Measurements from ENCODE around the gene EID3. TPM values are rescaled to one million over a fixed set of nuclear protein-coding genes. Genes with fewer than 3 reads are reported as not detected.
"Not testable (repeated sequence)": the region's sequence is repeated elsewhere in the genome, so short reads cannot be mapped to it uniquely, and the experiment has no call there.

Gene EID3
- total RNA-seq, 2 donors from 2014 or later = 1.6 to 1.7 TPM

DNA sequence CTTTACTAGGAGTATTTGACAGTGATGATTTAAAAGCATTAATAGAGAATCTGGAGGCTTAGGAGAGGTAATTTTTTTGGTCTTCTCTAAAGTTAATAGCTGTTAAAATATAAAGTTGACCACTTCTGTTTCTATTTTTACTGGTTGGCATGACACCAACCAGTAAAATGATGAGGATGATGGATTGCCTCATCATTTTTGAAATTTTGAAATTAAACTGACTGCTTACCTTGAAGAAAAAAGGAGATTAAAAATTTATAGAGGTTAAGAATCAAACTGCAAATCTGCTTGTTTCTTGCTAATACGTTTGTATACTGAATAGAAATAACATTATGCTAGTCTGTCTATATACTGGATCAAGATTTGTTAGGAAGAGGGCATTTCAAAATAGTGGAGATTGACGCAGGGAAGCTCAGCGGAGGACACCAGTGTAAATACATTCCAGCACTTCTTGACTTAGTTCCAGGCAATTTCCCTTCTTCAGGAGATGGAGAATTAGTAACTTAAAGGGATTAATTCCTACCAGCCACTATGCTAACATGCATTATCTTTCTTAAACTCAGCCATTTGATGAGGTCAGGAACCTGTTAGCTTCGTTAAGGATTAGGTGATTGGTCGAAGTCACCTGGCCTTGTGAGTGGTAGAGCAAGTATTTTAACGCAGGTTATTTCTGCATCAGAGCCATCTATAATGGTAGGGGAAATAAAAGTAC lies 3.6 kb downstream of the EID3 start:
- intact Hi-C loops (cut with DNase I) = loop anchor here in 1 of 2 donors (10.0 kb wide), 1 partner anchor 92 kb away; the partner anchor contains the start of gene TXNRD1
- DNase-seq (no peak), ATAC-seq (no peak)

- DNase-seq (no peak), ATAC-seq (no peak)
- intact Hi-C loops (cut with DNase I) = loop anchor here in 1 of 2 donors (10.0 kb wide), 1 partner anchor 93 kb away; the partner anchor contains the start of gene TXNRD1
Measured at GRCh38 chr12:104307655-104308000, 4.1 kb downstream of the EID3 start.

DNA sequence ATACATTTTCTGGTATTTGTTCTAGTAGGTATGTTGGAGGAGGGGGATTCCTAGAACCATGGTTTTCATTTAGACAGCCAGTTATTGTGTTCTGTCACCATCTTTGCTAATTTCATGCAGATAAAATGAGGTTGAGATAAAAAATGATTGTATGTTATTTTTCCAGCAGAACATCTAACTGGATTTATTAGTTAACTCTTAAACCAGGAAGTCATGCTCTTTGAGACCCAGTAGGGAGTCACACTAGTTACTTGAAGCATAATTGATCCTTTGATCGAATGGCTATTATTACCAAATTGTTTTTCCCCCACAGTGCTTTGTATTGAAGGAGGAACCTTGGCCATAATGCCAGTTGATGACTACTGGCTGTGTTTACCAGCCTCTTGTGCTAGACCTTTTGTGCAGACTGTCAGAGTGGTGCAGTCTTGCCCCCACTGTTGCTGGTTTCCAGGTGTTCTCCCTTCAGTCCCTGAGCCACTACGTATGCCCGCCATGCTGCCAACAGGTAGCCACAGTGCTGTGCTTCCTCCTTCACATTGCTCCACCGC lies 6.0 kb downstream of the EID3 start:
- intact Hi-C loops (cut with DNase I) = loop anchor here in 1 of 2 donors (10.0 kb wide), 1 partner anchor 95 kb away; the partner anchor contains the start of gene TXNRD1
- ATAC-seq (no peak), DNase-seq (no peak)

DNA sequence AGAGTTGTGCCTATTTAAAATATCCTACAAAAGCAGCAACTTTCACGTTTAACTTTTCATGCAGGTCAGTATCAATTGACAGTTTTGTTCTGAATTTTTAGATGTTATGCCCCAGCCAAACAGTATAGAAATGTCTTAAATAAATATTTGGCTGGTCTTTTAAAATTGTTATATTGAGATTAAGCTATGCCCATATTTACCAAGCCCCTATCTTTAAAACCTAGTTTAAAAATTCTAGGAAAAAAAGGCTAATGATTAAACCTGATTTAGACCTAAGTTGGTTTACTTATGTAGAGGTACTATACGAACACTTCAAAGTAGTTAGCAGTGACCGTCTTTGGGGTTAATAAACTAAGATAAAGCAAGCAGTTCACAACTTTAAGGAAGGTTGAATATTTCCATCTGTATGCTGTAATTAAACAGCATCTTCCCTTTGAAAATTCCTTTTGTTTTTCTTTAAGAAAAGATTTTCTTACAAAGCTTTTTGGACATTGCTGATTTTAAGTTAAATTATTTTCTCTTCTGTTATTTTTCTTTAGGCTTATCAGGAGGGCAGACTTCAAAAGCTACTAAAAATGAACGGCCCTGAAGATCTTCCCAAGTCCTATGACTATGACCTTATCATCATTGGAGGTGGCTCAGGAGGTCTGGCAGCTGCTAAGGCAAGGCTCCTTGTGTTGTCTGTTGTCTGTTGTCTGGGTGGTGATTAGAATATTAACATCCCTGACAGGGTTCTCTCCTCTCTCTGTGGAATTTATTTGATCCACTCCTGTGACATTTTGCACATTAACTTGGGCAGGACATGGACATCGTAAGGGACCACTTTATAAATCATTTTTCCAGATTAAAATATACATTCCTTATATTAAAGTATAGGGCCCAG lies 7.5 kb downstream of the EID3 start:
- intact Hi-C loops (cut with DNase I) = no loop called here
- DNase-seq = no peak
- ATAC-seq = no peak

- ATAC-seq = no peak
- intact Hi-C loops (cut with DNase I) = no loop called here
- no peak for DNase-seq
Measured at GRCh38 chr12:104312202-104312601, 8.7 kb downstream of the EID3 start.

GRCh38 chr12:104312654-104313053 lies 9.1 kb downstream of the EID3 start:
- intact Hi-C loops (cut with DNase I) = no loop called here
- ATAC-seq (no peak), DNase-seq (no peak)

- intact Hi-C loops (cut with DNase I) = no loop called here
- no peak for ATAC-seq
- no peak for DNase-seq
Measured at GRCh38 chr12:104313568-104314241, 10.2 kb downstream of the EID3 start.

- ATAC-seq = no peak
- intact Hi-C loops (cut with DNase I) = no loop called here
- no peak for DNase-seq
Measured at GRCh38 chr12:104314242-104314614, 10.7 kb downstream of the EID3 start.

DNA sequence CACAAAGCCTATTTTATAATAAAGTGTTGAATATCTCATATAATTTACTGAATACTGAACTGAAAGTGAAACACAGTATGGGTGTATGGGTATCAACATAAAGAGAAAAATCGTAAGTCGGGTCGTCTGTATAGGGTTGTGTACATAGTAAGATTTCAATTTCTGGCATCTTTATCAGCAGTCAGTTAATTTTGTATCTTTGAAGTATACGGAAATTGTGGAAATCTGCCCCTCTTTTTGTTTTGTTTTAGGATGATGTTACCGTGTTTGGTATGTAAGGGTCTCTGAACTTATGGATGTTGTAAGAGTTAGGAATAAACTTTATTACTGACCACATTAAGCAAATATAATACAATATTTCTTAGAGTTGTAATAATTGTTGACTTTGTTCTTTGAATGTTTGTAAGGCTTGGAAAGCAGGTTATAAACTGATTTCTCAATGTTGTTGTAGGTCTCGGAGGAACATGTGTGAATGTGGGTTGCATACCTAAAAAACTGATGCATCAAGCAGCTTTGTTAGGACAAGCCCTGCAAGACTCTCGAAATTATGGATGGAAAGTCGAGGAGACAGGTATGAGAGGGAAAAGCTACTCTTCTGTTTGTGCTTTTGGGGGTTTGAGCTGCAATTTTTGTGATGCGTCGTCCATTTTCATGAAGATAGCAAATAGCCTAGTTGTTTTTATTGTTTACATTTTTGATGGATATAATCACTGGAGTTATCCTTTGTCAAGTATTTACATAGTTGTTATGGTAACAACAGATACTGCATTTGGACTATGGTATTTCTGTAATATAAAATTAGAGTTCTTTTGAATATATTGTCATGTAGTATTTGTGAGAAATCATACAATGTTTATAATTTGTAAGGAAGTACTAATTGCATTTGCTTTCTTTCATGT lies 12.0 kb downstream of the EID3 start:
- intact Hi-C loops (cut with DNase I) = no loop called here

DNA sequence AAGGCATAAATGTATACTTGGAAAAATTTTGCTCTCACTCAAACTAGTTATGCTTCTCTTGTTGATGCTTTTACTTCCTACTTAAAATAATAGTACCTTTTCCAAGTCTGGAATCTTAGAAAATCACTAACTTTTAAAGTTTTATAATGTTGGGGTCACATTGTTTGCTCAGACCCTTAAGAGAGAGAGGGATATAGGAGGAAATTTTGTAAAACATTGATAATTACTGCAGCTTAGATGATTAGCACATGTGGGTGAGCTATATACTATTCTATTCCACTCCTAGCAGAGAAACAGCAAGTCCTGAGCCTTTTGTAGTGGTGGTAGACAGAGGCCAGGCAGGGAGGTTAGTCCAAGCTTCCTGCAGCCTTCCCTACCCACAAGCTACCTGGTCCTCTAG lies 13.4 kb downstream of the EID3 start:
- ATAC-seq (no peak), DNase-seq (no peak)
- intact Hi-C loops (cut with DNase I) = no loop called here

More for the DNA sequence above, 12.0 kb downstream of the EID3 start:
- ATAC-seq (no peak), DNase-seq (no peak)

DNA sequence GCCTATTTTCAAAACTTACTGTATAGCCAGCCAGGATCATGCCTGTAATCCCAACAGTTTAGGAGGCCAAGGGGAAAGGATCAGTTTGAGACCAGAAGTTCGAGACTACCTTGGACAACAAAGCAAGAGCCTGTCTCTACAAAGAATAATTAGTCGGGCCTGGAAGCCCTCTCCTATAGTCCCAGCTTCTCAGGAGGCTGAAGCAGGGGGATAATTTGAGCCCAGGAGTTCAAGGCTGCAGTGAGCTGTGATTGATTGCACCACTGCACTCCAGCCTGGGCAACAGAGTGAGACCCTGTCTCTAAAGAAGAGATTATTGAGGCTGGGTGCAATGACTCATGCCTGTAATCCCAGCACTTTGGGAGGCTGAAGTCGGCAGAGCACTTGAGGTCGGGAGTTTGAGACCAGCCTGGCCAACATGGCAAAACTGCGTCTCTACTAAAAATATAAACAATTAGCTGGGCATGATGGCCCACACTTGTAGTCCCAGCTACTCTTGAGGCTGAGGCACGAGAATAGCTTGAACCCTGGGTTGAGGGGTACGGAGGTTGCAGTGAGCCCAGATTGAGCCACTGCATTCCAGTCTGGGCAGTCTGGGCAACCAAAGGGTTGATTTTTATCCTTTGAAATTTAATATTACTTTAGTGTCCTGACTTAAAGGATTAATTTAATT lies 14.1 kb downstream of the EID3 start:
- DNase-seq (no peak), ATAC-seq (no peak)
- intact Hi-C loops (cut with DNase I) = no loop called here

DNA sequence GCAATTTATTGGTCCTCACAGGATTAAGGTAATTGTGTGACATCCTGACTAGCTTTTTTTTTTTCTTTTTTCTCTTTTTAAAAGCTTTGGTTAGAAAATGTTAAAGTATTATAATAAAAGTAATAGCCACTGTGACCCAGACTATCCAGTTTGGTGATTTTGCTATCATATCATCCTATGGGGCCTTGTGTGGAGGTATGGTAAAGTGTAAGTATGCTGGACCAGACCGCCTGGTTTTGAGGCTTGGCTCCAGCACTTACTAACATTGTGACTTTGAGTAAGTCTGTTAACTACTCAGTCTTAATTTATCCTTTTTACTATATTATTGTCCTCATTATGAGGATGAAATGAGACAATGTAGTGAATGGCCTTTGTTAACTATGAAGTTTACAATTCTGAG lies 15.5 kb downstream of the EID3 start:
- ATAC-seq = no peak
- intact Hi-C loops (cut with DNase I) = no loop called here
- DNase-seq = no peak

DNA sequence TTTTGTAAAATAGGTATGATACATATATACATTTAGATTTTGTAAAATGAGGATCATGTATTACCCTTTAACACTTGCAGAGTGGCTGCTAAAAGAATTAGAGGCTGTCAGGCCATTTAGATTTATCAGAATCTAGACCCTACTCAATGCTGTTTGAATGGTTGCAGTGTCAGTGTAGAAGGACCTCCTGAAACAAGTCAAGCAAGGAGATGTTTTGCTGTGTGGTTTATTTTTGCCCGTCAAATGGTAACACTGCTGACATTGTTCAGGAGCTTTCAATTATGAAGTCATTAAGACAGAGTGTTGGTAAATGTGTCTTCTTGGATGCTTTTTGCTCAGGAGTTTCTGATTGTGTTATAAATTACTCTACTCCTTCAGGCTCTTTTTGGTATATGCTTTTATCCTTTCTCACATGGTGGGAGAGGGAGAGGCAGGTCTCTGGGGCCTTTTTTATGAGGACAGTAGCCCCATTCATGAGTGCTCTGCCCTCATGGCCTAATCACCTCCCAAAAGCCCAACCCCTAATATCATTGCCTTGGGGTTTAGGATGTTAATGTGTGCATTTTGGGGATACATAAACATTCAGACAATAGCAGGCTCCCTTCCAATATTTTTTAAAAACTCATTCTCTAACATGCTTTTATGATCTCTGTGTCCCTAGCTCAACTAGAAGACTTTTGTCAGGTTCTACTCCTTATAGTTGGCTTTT lies 16.5 kb downstream of the EID3 start:
- intact Hi-C loops (cut with DNase I) = no loop called here
- ATAC-seq = no peak
- DNase-seq = no peak

GRCh38 chr12:104320627-104321024 lies 17.1 kb downstream of the EID3 start:
- DNase-seq (no peak), ATAC-seq (no peak)
- intact Hi-C loops (cut with DNase I) = no loop called here

DNA sequence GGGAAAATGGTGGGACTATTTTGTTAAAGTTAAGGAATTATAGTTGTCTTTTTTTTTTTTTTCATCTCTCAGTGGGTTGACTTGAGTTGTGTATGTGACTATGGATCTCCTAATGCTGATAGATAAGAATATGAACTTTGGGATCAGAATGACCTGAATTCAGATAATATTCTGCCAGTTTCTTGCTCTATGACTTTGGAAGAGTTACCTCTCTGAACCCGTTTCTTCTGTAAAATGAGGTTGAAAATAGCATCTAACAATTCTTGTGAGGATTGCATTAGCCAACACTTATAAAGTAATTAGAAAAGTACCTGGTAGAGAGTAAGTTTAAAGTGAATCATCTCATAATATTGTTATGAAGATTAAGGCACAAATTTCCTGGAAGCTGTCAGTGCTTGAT lies 18.4 kb downstream of the EID3 start:
- ATAC-seq = no peak
- intact Hi-C loops (cut with DNase I) = no loop called here
- no peak for DNase-seq

DNA sequence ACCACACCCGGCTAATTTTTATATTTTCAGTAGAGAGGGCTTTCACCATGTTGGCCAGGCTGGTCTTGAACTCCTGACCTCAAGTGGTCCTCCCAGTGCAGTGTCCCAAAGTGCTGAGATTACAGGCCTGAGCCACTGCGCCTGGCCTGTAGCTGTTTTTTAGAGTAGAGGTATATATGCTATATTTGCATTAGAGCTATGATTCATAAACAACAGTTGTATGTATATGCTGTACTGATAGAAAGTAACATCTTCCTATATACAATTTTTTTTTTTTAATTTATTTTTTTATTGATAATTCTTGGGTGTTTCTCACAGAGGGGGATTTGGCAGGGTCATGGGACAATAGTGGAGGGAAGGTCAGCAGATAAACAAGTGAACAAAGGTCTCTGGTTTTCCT lies 19.0 kb downstream of the EID3 start:
- ATAC-seq; DNase-seq; intact Hi-C loops (cut with DNase I): not testable (repeated sequence)

- DNase-seq (no peak), ATAC-seq (no peak)
- intact Hi-C loops (cut with DNase I) = no loop called here
Measured at GRCh38 chr12:104323899-104324298, 20.4 kb downstream of the EID3 start.

Measured in left cardiac atrium (tissue), 4 donors.